Neural cell (in vitro differentiated cells): ENCODE results near the gene CYP1A2.
A peak's percentile ranks its signal among the peaks of the same experiment; 100 is the strongest.

Experiments
- CTCF ChIP-seq: fragments of 450-650 bp; IDR thresholded peaks from 2 replicates; pipeline ENCODE4 v1.5.1; 2014; ENCODE audit warnings: antibody characterized with exemption, mild to moderate bottlenecking, moderate library complexity; ENCODE audit not compliant: poor library complexity, severe bottlenecking
- POLR2AphosphoS5 ChIP-seq: IDR thresholded peaks from 2 replicates; pipeline ENCODE4 v1.6.1; 2012
- RAD21 ChIP-seq: fragments of 450-650 bp; conservative IDR thresholded peaks from 2 replicates; pipeline ENCODE4 v1.6.1; 2014; ENCODE audit warnings: antibody characterized with exemption, mild to moderate bottlenecking, moderate library complexity

GRCh38 chr15:74725225-74725774 lies 23.3 kb upstream of the CYP1A2 start, which contains the start of gene CYP1A1:
- TF ChIP-seq POLR2AphosphoS5 (peak; percentile 36), CTCF (no peak), RAD21 (no peak)
